Mucosa of gallbladder (tissue), 1 donor: ENCODE measurements around the gene RBP5. TPM values are rescaled to one million over a fixed set of nuclear protein-coding genes. Genes with fewer than 3 reads are reported as not detected.

Experiments
- DNase-seq: peaks from one replicate; pipeline ENCODE4 v3.0.0-alpha.2; 2020; ENCODE audit warnings: low spot score
- total RNA-seq: library from RNA; stranded (reverse); gene quantifications from one replicate; pipeline ENCODE4 v1.2.1, GENCODE V29; 2021
- donor health status: DM: no; HTN: no; CAD: no.

RBP5 gene
- total RNA-seq, 1 donor from 2014 or later, result 7.1 TPM

DNA sequence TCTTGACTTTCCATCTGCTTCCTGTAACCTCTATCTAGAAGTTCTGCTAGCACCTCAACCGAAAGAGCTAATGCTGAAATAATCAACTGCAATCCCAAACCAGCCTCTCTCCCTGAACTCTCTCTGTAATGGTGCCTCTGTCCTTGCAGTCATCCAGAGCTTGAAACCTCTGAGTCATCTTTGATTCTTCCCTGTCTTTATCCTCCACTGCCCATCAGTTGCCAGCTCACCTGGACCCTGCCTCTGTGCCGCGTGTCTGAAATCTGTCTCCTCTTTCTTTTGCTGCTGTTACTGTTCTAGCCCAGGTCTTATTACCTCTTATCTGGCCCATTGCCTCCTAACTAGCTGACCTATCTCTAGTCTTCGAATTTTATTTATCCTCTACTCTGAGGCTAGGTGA lies 17.0 kb upstream of the RBP5 start:
- no peak for DNase-seq

DNA sequence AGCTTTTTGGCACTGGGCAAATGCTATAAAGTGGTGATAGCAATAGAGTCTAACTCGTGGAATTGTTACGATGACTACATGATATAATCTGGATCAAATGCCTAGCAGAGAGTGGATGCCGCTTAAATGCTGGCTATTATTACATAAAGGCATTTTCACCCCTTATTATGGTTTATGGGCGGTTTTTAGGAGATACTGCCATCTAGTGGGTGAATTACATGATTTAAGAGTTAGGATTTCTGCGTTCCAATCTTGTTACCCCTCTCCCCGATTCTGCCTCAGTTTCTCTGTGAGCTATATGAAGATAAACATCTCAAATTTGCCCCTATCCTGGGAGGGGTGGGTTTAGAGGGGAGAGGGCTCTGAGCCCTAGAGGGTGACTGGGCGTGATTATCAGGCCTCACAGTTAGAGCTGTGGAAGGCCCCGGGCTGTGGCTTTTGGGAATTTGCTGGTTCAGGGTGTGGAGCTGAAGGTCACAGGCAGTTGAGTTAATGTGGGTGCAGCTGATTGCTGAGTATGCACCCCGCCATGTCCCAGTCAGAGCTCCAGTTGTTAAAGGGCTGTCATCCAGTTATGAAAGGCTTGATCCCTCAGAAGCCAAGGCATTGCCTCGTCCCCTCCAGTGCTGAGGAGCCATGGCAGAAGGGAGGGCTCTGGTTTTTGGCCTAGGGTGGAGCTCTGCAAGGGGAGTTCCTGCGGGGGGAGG lies 15.9 kb upstream of the RBP5 start:
- DNase-seq, result no peak

DNA sequence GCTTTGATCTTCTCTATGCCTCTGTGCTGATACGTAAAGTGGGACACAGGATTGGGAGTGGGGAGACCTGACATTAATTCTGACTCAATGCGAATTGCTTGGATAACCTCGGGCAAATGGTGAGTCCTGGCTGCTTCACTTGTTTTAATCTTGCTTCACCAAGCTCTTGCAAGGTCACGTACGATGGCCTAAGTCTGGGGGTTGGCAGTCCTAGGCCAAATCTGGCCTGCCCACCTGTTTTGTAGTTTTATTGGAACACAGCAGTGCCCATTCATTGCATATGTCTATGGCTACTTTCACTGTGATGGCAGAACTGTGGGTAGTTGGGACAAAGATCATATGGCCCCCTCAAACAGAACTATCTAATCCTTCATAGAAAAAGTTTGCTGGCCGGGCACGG lies 14.9 kb upstream of the RBP5 start:
- no peak for DNase-seq

GRCh38 chr12:7142809-7143465 lies 14.2 kb upstream of the RBP5 start:
- DNase-seq, result no peak

DNA sequence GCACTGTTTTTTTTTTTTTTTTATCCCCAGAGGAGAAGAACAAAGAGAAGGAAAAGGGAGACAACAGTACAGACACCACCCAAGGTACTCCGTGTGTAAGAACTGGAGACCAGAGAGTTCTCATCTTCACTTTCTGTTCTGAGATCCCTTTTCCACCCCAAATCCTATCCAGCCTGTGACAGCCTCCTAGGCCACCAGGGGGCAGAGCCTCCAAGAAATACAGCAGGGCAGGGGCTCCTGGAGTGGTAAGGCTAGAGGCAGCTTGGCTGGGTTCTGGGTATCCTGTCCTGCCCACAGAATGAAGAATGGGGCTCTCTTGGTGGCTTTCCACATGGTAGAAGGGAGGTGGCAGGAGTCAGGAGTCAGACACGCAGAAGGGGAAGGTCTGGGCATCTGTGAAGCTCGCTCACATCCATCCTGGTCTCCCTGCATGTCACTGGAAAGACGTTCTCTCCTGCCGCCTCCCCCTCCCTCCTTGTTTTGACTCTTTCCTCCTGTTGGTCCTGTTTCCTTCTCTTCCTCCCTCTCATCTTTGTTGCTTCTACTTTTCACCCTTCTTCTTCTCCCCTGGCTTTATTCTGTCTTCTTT lies 13.5 kb upstream of the RBP5 start:
- no peak for DNase-seq

DNA sequence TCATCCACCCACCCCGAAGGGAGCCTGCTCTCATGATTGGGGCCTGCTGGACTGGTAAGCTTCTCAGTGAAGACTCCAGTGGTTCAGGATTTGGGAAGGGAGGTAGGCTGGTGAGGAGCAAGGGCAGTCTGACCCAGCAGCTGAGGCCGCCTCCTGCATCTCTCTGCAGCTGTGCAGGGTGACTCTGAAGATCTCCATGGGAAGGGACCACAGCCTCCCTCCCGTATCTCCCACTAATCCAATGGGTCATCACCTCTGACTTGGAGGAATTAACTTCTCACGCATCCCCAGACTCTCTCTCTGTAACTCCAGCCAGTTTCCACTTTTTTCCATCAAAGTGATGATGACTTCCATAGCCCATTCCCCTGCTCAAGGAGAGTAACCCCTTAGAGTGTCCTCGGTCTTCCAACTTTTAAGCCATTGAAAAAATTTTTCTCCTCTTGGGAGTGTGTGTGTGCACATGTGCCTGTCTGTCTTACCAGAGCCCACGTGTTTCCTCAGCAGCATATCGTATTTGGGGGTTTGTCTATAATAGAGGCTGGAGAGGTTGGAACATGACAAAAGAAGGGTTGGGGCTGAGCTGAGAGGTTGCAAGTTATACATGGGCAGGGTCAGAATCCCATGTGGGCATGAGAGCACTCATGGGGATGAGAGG lies 12.8 kb upstream of the RBP5 start:
- DNase-seq, result no peak

DNA sequence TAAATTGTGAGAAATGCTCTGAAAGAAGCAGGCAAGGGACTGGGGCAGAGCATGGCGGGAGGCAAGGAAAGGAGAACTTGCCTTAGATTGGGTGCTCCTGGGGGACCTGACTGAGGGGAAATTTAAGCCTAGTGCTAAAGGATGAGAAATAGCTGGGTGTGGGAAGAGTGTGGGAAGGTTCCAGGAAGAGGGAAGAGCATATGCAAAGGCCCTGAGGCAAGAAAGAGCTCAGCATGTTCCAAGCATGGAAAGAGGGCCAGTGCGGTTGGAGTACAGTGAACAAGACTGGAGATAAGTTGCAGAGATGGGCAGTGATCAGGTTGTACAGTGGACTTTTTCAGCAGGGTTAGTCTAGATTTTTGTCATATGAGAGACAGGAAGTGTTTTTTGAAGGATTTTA lies 10.5 kb upstream of the RBP5 start:
- no peak for DNase-seq

DNA sequence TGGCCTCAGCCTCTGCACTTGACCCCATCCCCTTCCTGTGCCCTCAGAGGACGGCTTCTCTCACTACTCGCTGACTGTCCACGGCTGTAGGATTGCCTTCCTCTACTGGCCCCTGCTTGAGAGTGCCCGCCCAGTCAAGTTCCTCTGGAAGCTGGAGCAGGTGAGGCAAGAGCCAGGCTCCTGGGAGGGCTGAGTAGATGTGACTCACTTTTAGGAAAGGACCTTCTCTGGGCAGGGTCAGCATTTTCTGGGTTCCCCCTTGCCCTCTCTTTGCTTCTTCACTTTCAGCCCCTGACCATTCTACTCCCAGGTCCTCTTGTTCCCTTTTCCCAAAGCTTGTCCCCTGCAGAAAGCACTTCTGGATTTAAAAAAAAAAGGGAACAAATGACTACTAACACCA lies 9.2 kb upstream of the RBP5 start:
- DNase-seq, result no peak

DNA sequence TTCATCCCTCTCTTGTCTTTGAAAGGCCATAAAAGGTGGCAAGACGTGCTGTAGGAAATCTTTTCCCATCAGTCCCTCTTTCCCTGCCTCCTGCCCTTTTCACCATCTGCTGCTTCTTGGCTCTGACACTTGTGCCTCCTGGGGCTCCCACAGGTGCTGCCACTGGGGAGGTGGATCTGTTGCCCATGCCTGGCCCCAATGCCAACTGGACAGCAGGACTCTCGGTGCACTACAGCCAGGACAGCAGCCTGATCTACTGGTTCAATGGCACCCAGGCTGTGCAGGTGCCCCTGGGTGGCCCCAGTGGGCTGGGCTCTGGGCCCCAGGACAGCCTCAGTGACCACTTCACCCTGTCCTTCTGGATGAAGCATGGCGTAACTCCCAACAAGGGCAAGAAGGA lies 8.0 kb upstream of the RBP5 start:
- no peak for DNase-seq

DNA sequence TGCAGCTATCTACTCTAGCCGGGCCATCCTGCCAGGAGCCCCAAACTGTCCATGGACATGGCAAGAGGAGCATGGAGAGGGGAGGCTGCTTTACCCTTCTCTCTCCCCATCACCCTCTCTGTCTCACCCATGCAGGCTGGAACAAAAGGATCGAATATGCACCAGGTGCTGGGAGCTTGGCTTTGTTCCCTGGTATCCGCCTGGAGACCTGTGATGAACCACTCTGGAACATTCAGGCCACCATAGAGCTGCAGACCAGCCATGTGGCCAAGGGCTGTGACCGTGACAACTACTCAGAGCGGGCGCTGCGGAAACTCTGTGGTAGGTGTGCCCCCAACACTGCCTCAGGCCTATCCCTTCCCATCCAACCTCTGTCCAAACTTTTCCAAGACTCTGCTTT lies 7.4 kb upstream of the RBP5 start:
- DNase-seq, result no peak

DNA sequence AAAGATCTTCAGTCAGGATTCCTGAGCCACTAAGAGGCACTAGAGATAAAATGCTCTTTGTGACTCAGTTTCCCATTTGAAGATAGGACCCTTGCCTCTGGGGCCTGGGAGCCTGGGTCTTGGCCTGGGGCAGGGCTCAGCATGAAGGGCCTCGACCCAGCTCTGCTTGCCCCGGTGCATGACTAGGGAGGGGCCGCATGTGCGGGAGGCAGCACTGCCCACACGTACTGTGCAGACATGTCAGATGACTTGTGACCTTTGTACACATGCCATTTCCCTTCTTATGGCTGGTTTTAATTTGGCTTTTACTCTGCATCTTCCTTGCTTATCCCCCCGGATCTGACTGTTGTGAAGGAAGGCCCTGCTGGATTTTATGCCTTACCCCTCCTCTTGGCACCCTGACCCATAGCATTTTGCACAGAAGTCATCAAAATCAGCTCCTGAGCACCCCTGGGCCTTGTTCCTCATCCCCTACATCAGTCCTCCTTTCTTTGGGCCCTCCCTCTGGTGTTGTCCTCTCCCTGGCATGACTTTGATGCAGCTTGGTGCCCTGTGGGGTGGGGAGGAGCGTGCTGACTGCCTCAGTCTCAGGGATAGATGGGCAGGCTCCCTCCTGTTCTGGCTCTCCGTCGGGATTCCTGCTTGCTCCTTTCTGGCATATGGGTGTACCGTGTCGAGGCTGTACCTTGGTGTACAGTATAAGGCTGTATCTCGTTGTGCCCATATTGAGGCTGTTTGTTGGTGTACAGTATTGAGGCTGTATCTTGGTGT lies 5.9 kb upstream of the RBP5 start:
- DNase-seq, result no peak

- no peak for DNase-seq
Measured at GRCh38 chr12:7131502-7131866, 2.8 kb upstream of the RBP5 start.

- DNase-seq, result peak; percentile 51
Measured at GRCh38 chr12:7130701-7131501, 2.2 kb upstream of the RBP5 start.

- DNase-seq, result peak; percentile 80
Measured at GRCh38 chr12:7129872-7130691, 1.4 kb upstream of the RBP5 start, which contains the start of gene CLSTN3. Gene CLSTN3, plus strand, starts transcription at chr12:7130371. Its CDS starts 278 bp downstream, at chr12:7130649.

DNA sequence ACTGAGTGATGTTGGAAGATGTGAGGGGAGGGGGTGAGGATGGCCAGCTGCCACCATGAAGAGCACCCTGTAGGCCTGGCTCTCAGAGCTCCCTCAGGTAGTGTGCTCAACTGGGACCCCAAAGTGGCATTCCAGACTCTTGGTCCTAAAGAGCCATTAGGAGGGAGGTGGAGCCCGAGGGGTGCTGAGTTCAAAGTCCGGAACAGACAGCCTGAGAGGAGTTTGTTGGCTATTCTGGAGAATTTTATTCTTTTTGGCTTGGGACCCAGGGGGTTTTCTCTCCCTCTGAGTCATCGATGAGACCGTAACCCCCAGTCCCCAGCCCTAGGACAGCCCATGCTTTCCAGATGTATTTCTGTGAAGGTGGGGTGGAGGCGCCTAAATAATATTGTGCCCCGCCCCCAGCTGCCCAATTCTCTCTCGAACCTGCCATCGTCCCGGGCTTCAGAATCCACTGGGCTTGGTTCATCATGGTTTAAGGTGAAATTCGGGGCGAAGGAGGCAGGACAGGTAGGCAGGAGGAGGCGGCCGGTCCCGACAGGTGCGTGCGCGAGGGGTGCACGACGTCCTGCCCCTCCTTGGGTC lies 690 bp upstream of the RBP5 start:
- DNase-seq, result no peak

- DNase-seq, result no peak
Measured at GRCh38 chr12:7127916-7128626, 618 bp downstream of the RBP5 start.

- no peak for DNase-seq
Measured at GRCh38 chr12:7125632-7126227, 3.0 kb downstream of the RBP5 start.

GRCh38 chr12:7123806-7124522 lies 4.7 kb downstream of the RBP5 start:
- no peak for DNase-seq
